Endothelial cell of umbilical vein (primary cell): ENCODE results near the gene RAB8A.

Experiments used
- EZH2 ChIP-seq: IDR thresholded peaks from 2 replicates; pipeline ENCODE4 v1.6.1; 2012; ENCODE audit warnings: borderline replicate concordance, low read depth, mild to moderate bottlenecking, moderate library complexity, low read length, inconsistent platforms; ENCODE audit not compliant: severe bottlenecking
- FOS ChIP-seq: IDR thresholded peaks from 2 replicates; pipeline ENCODE4 v1.6.1; 2011; ENCODE audit warnings: mild to moderate bottlenecking, low read length, moderate library complexity, borderline replicate concordance; ENCODE audit not compliant: insufficient read depth
- GATA2 ChIP-seq: IDR thresholded peaks from 2 replicates; pipeline ENCODE4 v1.7.0; 2011; ENCODE audit warnings: low read depth, mild to moderate bottlenecking, moderate library complexity, mixed read lengths, low read length; ENCODE audit not compliant: insufficient read length, insufficient read depth
- JUN ChIP-seq: IDR thresholded peaks from 2 replicates; pipeline ENCODE4 v1.6.1; 2011; ENCODE audit warnings: borderline replicate concordance, low read depth; ENCODE audit not compliant: insufficient read length, insufficient read depth
- MYC ChIP-seq: IDR thresholded peaks from one replicate; pipeline ENCODE4 v1.6.1; 2011; ENCODE audit warnings: mild to moderate bottlenecking, low read depth, low read length
- POLR2A ChIP-seq: IDR thresholded peaks from 2 replicates; pipeline ENCODE4 v1.6.1; 2012; ENCODE audit warnings: low read depth, mild to moderate bottlenecking, control low read depth, low read length
- POLR2AphosphoS5 ChIP-seq: IDR thresholded peaks from 2 replicates; pipeline ENCODE4 v1.6.1; 2012; ENCODE audit warnings: low read depth, mild to moderate bottlenecking, control low read depth, low read length, moderate library complexity; ENCODE audit not compliant: insufficient read depth
- TF ChIP-seq, protein P1 (sequence below), 2 donors: IDR thresholded peaks; 1 replicate in 1 of 2; 2 replicates in 1 of 2; pipeline ENCODE4 v1.5.1; 2011; ENCODE audit warnings: low read length in 2 of 2, mild to moderate bottlenecking in 2 of 2, moderate library complexity in 2 of 2, control low read depth in 1 of 2, inconsistent platforms in 1 of 2, low read depth in 1 of 2; ENCODE audit not compliant: insufficient read depth in 1 of 2; ENCODE audit errors: extremely low read depth in 1 of 2
- TF ChIP-seq, protein P2 (sequence below): IDR thresholded peaks from 2 replicates; pipeline ENCODE4 v1.6.1; 2011; ENCODE audit not compliant: insufficient read depth, insufficient read length

DNA sequence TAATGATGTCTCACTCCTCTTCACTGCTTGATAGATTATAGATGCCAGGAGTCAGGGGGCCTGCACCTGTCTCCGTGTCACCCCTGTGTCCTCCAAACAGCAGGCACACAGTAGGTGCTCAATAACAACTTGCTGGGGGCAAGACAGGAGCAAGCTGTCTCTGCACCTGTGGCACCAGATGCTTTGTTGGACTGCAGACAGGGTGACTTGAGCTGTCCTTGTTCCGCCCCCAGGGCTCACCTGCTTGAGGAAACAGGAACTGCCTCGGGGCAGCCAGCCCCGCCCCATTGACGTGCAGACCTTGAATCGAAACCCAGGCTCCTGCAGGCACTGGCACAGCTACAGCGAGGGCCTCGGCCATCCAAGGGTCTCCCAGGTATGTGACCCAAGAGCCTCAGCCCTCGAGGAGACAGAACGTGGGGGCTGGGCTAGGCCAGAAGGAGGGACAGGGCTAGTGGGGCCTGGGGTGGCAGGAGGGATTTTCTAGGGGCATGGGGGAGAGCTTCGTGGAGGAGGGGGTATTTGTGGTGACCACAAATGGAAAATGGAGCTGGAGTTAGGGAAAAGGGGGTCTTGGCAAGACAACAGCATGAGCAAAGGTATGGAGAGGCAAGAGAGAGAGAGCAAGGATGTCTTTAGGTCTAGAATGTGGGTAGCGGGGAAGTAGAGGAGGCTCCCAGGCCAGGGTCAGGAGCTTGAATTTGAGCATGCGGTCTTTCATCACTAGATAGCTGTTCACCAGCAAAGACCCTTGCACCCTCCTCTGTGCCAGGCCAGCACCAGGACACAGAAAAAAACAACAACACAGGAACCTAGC lies 31.9 kb downstream of the RAB8A start, which contains the start of gene HSH2D:
- TF ChIP-seq POLR2A (no peak), EZH2 (no peak), FOS (no peak), GATA2 (no peak), MYC (no peak), POLR2AphosphoS5 (no peak), JUN (no peak)
- TF ChIP-seq, protein P1, sequence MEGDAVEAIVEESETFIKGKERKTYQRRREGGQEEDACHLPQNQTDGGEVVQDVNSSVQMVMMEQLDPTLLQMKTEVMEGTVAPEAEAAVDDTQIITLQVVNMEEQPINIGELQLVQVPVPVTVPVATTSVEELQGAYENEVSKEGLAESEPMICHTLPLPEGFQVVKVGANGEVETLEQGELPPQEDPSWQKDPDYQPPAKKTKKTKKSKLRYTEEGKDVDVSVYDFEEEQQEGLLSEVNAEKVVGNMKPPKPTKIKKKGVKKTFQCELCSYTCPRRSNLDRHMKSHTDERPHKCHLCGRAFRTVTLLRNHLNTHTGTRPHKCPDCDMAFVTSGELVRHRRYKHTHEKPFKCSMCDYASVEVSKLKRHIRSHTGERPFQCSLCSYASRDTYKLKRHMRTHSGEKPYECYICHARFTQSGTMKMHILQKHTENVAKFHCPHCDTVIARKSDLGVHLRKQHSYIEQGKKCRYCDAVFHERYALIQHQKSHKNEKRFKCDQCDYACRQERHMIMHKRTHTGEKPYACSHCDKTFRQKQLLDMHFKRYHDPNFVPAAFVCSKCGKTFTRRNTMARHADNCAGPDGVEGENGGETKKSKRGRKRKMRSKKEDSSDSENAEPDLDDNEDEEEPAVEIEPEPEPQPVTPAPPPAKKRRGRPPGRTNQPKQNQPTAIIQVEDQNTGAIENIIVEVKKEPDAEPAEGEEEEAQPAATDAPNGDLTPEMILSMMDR (IDR thresholded peaks at IDR 0.05; ENCODE audit: extremely low read depth in 1 of 2, insufficient read depth in 1 of 2, low read depth in 1 of 2, low read length in 2 of 2), result no peak
- TF ChIP-seq, protein P2, sequence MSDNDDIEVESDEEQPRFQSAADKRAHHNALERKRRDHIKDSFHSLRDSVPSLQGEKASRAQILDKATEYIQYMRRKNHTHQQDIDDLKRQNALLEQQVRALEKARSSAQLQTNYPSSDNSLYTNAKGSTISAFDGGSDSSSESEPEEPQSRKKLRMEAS, result no peak
